GM18870 (cell line): ENCODE data around the gene SYNE2.
"Not testable (repeated sequence)": the region's sequence is repeated elsewhere in the genome, so short reads cannot be mapped to it uniquely, and the experiment has no call there.

ENCODE experiments used
- ATAC-seq: cut with Tn5 transposase; IDR thresholded peaks from one replicate; pipeline ENCODE4 v1.9.1; 2021; ENCODE audit warnings: moderate library complexity; ENCODE audit not compliant: unreplicated experiment

SYNE2 gene

DNA sequence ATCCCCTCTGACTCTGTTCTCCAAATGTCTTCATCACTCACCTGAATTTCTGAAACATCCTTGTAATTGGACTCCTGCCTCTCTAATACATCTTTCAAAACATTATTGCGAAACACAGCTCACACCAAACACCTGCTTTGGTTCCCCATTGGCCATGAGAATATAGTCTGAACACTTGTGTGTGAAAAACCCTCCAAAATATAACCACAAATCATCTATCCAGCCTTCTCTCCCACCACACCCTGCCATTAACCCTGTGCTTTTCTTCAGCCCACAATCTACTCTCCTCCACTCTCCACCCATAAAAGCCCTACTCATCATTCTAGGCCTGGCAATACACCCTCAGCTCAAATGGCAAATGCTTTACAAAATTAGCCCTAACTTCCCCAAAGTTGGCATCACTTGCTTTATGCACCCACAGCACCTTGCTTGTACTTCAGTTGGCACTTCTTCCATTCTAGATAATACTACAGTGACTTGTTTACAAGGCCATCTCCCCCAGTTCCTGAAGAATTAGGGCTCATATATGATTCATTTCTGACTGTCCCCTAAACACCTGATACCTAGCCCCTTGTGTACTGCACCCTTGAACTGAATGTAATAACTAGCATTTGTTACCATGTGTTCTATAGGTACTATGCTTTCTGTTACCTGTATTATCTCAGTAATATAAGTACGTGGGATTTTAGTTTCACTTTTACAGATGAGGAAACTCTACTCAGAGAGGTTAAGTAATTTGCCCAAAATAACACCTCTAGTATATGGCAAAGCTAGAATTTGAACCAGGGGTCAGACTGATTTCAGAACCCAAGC lies 17.3 kb downstream of the SYNE2 start:
- ATAC-seq: peak; percentile 43

- not testable (repeated sequence) for ATAC-seq
These were observed 17.9 kb downstream of the SYNE2 start for GRCh38 chr14:63870753-63871037.

- no peak for ATAC-seq
These were observed 21.4 kb downstream of the SYNE2 start for GRCh38 chr14:63874223-63874622.

GRCh38 chr14:63875311-63875710 lies 22.5 kb downstream of the SYNE2 start:
- no peak for ATAC-seq

DNA sequence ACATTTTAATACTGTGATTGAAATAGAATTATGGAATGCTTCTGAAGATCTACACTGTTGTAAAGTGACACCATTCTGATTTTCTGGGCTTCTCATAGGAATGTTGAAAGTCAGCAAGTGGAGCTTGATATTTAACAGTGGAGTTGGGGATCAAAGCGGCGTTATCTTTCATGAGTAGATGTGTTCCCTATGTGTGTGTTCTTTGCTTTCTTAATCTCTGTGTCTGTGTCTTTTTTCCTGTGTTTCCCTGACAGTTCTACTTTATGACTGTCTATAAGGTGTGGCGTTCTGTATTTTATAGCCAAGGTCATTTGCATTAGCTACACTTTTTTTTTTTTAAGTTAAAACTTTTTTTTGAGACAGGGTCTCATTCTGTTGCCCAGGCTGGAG lies 24.7 kb downstream of the SYNE2 start:
- no peak for ATAC-seq

- no peak for ATAC-seq
These were observed 25.2 kb downstream of the SYNE2 start for GRCh38 chr14:63878052-63878451.

DNA sequence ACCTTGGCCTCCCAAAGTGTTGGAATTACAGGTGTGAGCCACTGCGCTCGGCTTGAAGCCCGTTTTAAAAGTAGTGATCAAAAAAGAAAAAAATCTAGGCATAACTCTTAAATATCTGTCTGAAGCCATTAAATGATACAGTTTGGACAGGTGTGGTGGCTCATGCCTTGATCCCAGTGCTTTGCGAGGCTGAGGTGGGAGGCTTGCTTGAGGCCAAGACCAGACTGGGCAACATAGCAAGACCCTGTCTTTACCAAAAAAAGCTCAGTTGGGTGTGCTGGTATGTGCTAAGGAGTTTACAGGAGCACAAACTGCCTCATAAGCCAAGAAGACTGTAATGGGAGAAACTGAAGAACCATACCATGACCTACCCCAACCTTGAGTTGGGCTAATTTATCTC lies 26.0 kb downstream of the SYNE2 start:
- no peak for ATAC-seq

- no peak for ATAC-seq
These were observed 29.1 kb downstream of the SYNE2 start for GRCh38 chr14:63881926-63882325.

DNA sequence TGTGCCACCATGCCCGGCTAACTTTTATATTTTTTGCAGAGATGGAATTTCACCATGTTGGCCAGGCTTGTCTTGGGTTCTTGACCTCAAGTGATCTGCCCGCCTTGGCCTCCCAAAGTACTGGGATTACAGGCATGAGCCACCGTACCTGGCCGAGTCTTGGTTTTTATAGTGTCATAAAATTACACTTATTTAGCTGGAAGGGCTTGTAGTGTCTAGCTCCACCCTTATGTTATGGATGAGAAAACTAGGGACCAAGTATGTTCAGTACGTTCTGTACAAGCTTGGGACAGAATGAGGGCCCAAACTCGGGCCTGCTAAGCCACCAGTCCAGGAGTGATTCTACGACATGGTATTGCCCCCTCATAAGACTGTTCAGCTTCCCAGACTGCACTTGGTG lies 35.1 kb downstream of the SYNE2 start:
- no peak for ATAC-seq

GRCh38 chr14:63890553-63890952 lies 37.7 kb downstream of the SYNE2 start:
- no peak for ATAC-seq

GRCh38 chr14:63891148-63891975 lies 38.6 kb downstream of the SYNE2 start:
- no peak for ATAC-seq

- no peak for ATAC-seq
These were observed 39.5 kb downstream of the SYNE2 start for GRCh38 chr14:63892265-63892664.

- no peak for ATAC-seq
These were observed 41.1 kb downstream of the SYNE2 start for GRCh38 chr14:63893701-63894458.

GRCh38 chr14:63895510-63895909 lies 42.7 kb downstream of the SYNE2 start:
- ATAC-seq: no peak

- no peak for ATAC-seq
These were observed 43.5 kb downstream of the SYNE2 start for GRCh38 chr14:63896278-63896720.

GRCh38 chr14:63897721-63898163 lies 44.9 kb downstream of the SYNE2 start:
- no peak for ATAC-seq

DNA sequence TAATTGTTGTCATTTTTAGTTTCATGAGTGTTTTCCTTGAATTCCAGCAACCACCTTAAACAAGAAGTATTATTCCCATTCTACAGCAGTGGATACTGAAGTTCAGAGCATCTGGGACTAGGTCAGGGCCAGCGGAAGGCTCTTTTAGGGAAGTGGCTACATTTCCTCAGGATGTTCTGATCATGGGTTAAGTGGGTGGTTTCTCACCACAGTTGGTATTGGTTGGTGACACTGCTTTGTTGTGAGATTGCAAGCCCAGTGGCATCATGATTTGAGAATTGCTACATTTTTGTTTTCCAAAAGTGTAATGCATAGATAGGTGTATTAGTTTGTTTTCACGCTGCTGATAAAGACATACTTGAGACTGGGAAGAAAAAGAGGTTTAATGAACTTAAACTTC lies 47.1 kb downstream of the SYNE2 start:
- no peak for ATAC-seq

DNA sequence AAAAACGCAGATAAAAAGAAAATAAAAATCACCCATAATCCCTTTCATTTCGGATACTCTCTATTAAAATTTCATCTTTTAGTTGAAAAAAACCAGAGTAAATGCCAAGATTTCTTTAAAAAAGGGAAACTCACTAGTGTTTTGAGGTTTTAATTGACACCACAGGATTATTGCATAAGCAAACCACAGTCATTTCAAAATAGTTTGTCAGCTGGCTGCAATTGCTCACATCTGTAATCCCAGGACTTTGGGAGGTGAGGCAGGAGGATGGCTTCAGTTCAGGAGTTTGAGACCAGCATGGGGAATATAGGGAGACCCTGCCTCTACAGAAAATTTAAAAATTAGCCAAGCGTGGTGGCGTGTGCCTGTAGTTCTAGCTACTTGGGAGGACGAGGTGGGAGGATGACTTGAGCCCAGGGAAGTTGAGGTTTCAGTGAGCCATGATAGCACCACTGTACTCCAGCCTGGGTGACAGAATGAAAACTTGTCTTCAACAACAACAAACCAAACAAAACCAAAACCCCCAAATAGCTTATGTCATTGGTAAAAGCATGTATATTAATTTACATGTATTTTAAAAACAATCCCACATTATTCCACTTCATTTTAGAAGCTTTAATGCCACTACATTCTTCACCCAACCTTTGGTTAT lies 48.8 kb downstream of the SYNE2 start:
- no peak for ATAC-seq

DNA sequence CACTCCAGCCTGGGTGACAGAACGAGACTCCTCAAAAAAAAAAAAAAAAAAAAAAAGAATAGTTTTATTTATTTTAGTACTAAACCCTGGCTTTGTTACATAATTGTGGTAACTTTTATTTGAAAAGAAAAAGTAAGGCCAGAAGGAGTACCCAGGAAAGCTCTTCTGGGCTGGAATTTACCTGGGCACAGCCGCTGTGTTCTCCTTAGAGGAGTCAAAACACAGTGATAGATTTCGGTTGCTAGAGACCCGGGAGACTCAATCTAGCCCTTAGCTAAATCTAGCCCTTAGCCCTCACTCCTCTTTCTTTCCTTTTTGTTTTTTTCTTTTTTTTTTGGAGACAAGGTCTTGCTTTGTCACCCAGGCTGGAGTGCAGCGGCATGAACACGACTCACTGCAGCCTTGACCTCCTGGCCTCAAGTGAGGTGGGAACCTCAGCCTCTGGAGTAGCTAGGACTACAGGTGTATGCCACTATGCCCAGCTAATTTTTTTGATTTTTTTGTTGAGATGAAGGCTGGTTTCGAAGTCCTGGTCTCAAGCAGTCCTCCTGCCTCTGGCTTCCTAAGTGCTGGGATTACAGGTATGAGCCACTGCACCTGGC lies 49.7 kb downstream of the SYNE2 start:
- no peak for ATAC-seq

DNA sequence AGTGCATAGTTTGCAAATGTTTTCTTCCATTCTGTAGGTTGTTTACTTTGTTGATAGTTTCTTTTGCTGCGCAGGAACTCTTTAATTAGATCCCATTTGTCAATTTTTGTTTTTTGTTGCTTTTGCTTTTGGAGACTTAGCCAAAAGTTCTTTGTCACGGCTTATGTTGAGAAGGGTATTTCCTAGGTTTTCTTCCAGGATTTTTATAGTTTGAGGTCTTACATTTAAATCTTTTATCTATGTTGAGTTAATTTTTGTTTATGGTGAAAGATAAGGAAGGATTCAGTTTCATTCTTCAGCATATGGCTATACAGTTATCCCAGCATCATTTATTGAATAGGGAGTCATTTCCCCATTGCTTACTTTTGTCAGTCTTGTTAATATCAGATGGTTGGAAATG lies 51.9 kb downstream of the SYNE2 start:
- ATAC-seq: no peak

DNA sequence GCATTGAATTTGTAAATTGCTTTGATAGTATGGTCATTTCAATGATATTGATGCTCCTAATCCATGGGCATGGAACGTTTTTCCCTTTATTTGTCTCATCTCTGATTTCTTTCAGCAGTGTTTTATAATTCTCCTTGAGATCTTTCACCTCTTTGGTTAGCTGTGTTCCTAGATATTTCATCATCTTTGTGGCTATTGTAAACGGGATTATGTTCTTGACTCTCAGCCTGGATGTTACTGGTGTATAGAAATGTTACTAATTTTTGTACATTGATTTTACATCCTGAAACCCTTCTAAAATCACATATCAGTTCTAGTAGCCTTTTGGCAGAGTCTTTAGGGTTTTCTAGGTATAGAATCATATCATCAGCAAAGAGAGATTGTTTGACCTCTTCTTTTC lies 52.6 kb downstream of the SYNE2 start:
- no peak for ATAC-seq
